OCI-LY1 (cell line): ENCODE measurements around the gene SFTPA2.
"Not testable (repeated sequence)": the region's sequence is repeated elsewhere in the genome, so short reads cannot be mapped to it uniquely, and the experiment has no call there.

Experiments
- H2AFZ ChIP-seq: fragments of 200-600 bp; sonication (generic), shearing (Covaris generic); 2 replicates; pipeline ENCODE4 v1.6.0; 2014; ENCODE audit warnings: antibody characterized with exemption, mild to moderate bottlenecking, low read length
- H3F3A ChIP-seq: fragments of 200-600 bp; sonication (generic), shearing (Covaris generic); 2 replicates; pipeline ENCODE4 v1.6.0; 2014; ENCODE audit warnings: mild to moderate bottlenecking, antibody characterized with exemption, low read length, moderate library complexity; ENCODE audit not compliant: insufficient read depth
- H3K27ac ChIP-seq: fragments of 200-600 bp; sonication (generic); 2 replicates; pipeline ENCODE4 v1.5.1; 2014; ENCODE audit warnings: low read length, mixed run types, mild to moderate bottlenecking, low read depth; ENCODE audit not compliant: poor library complexity, severe bottlenecking
- H3K27me3 ChIP-seq: fragments of 200-600 bp; sonication (generic); 2 replicates; pipeline ENCODE4 v1.6.0; 2014; ENCODE audit warnings: antibody characterized with exemption, mild to moderate bottlenecking, low read length, moderate library complexity; ENCODE audit not compliant: insufficient read depth
- H3K36me3 ChIP-seq: fragments of 200-600 bp; sonication (generic); 2 replicates; pipeline ENCODE4 v1.6.1; 2014; ENCODE audit warnings: mild to moderate bottlenecking, antibody characterized with exemption, low read length, moderate library complexity, mixed read lengths; ENCODE audit not compliant: insufficient read depth
- H3K4me1 ChIP-seq: fragments of 200-600 bp; sonication (generic); 2 replicates; pipeline ENCODE4 v1.5.1; 2014; ENCODE audit warnings: mild to moderate bottlenecking, low read length, moderate library complexity; ENCODE audit not compliant: insufficient read depth, severe bottlenecking
- H3K4me2 ChIP-seq: fragments of 200-600 bp; sonication (generic), shearing (Covaris generic); 2 replicates; pipeline ENCODE4 v1.6.1; 2014; ENCODE audit warnings: low read length
- H3K4me3 ChIP-seq: fragments of 200-600 bp; sonication (generic); 2 replicates; pipeline ENCODE4 v1.5.1; 2014; ENCODE audit warnings: low read length, low read depth, mild to moderate bottlenecking, mixed read lengths; ENCODE audit not compliant: poor library complexity, severe bottlenecking
- H3K79me2 ChIP-seq: fragments of 200-600 bp; shearing (Covaris generic); 2 replicates; pipeline ENCODE4 v1.6.1; 2016; ENCODE audit warnings: mixed run types, low read length, mixed read lengths; ENCODE audit not compliant: insufficient read depth
- H3K9ac ChIP-seq: fragments of 200-600 bp; sonication (generic), shearing (Covaris generic); 2 replicates; pipeline ENCODE4 v1.6.1; 2014; ENCODE audit warnings: mild to moderate bottlenecking, low read length, mixed read lengths
- H3K9me2 ChIP-seq: fragments of 200-600 bp; sonication (generic), shearing (Covaris generic); 2 replicates; pipeline ENCODE4 v1.6.1; 2014; ENCODE audit warnings: low read depth, mild to moderate bottlenecking, low read length, mixed read lengths
- H3K9me3 ChIP-seq: fragments of 200-600 bp; shearing (Covaris generic); 2 replicates; pipeline ENCODE4 v1.6.1; 2014; ENCODE audit warnings: low read length, mixed read lengths
- H4K20me1 ChIP-seq: fragments of 200-600 bp; sonication (generic), shearing (Covaris generic); 2 replicates; pipeline ENCODE4 v1.6.0; 2016; ENCODE audit warnings: mild to moderate bottlenecking, low read length; ENCODE audit not compliant: insufficient read depth
- CTCF ChIP-seq: fragments of 200-600 bp; sonication (generic), shearing (Covaris generic); IDR thresholded peaks from 2 replicates; pipeline ENCODE4 v1.5.1; 2017; ENCODE audit warnings: mild to moderate bottlenecking, antibody characterized with exemption, low read length, moderate library complexity, mixed read lengths

The SFTPA2 gene

GRCh38 chr10:79542626-79543025, 17.6 kb downstream of the SFTPA2 start:
- Histone ChIP-seq H4K20me1 (no peaks in the 10 kb centered on the region), H3K36me3 (no peaks in the 10 kb centered on the region), H3K9me3 (no peaks in the 10 kb centered on the region), H3K79me2 (no peaks in the 10 kb centered on the region), H3K4me1 (no peaks in the 10 kb centered on the region), H3F3A (no peaks in the 10 kb centered on the region), H2AFZ (no peak overlapping the region), H3K27me3 (no peaks in the 10 kb centered on the region), H3K9me2 (no peaks in the 10 kb centered on the region), H3K27ac (no peak overlapping the region), H3K4me3 (no peak overlapping the region), H3K4me2 (no peak overlapping the region), H3K9ac (no peak overlapping the region)
- no peak for TF ChIP-seq CTCF

- H4K20me1 ChIP-seq, H3K79me2 ChIP-seq, H3K27me3 ChIP-seq, H3K9me2 ChIP-seq, H3K4me3 ChIP-seq, H3K27ac ChIP-seq, H3K9me3 ChIP-seq, H3K4me2 ChIP-seq, H3K36me3 ChIP-seq, H2AFZ ChIP-seq, H3K4me1 ChIP-seq, H3F3A ChIP-seq, H3K9ac ChIP-seq: not testable (repeated sequence)
Observed at GRCh38 chr10:79540930-79541329, 19.3 kb downstream of the SFTPA2 start.

- H3K9me3 ChIP-seq, H3K9me2 ChIP-seq, H3K79me2 ChIP-seq, H3F3A ChIP-seq, H3K4me3 ChIP-seq, H2AFZ ChIP-seq, H3K27me3 ChIP-seq, H3K27ac ChIP-seq, H3K4me1 ChIP-seq, H3K4me2 ChIP-seq, H4K20me1 ChIP-seq, H3K9ac ChIP-seq, H3K36me3 ChIP-seq: not testable (repeated sequence)
Observed at GRCh38 chr10:79538311-79538710, 21.9 kb downstream of the SFTPA2 start.

GRCh38 chr10:79533903-79534175, 26.4 kb downstream of the SFTPA2 start:
- H2AFZ ChIP-seq, H3F3A ChIP-seq, H4K20me1 ChIP-seq: not testable (repeated sequence)

GRCh38 chr10:79533142-79533902, 26.9 kb downstream of the SFTPA2 start:
- H3K27ac ChIP-seq, H3K79me2 ChIP-seq, H4K20me1 ChIP-seq, H3K27me3 ChIP-seq, H3K9ac ChIP-seq, H2AFZ ChIP-seq, H3K9me3 ChIP-seq, H3K4me3 ChIP-seq, H3F3A ChIP-seq, H3K36me3 ChIP-seq, H3K9me2 ChIP-seq, H3K4me1 ChIP-seq, H3K4me2 ChIP-seq: not testable (repeated sequence)

More at GRCh38 chr10:79533903-79534175, 26.4 kb downstream of the SFTPA2 start:
- not testable (repeated sequence) for H3K27me3 ChIP-seq, H3K36me3 ChIP-seq, H3K4me1 ChIP-seq, H3K4me2 ChIP-seq, H3K9ac ChIP-seq, H3K9me3 ChIP-seq, H3K27ac ChIP-seq, H3K4me3 ChIP-seq, H3K79me2 ChIP-seq, H3K9me2 ChIP-seq

- H3K36me3 ChIP-seq, H3K27ac ChIP-seq, H3K9ac ChIP-seq, H3K4me1 ChIP-seq, H3K9me2 ChIP-seq, H3F3A ChIP-seq, H2AFZ ChIP-seq, H3K27me3 ChIP-seq, H3K9me3 ChIP-seq, H4K20me1 ChIP-seq, H3K4me2 ChIP-seq, H3K79me2 ChIP-seq, H3K4me3 ChIP-seq: not testable (repeated sequence)
Observed at GRCh38 chr10:79528261-79528660, 31.9 kb downstream of the SFTPA2 start.

GRCh38 chr10:79525049-79525710, 35.0 kb downstream of the SFTPA2 start:
- not testable (repeated sequence) for H3K9ac ChIP-seq, H3F3A ChIP-seq, H3K4me1 ChIP-seq, H3K9me2 ChIP-seq, H3K4me3 ChIP-seq, H3K27me3 ChIP-seq, H3K4me2 ChIP-seq, H3K9me3 ChIP-seq, H4K20me1 ChIP-seq, H2AFZ ChIP-seq, H3K36me3 ChIP-seq, H3K27ac ChIP-seq, H3K79me2 ChIP-seq
